Measurements from ENCODE around the gene YTHDF1.

Gene YTHDF1

DNA sequence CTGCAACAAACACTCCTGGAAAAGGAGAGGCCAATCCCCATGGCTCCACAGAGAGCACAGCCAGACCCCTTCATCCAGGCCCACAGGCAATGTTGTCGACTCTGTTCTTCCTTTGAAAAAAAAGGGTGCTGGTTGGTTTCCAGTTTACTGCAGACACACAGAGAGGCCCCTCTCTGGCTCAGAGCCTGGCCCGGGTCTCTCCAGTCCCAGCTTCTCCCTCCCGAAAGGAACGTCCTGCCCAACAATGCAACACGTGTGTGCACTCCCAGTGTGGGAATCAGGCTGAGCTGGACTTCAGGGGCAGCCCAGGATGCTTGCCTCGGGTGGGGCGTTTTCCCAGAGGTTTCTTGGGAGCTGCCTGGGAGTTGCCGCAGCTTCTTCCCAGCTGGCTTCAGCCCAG is 42.9 kb upstream of the YTHDF1 start:
- Histone ChIP-seq H2AFZ (ENCODE audit: low read depth, low read length) (no peak overlapping the region), H4K20me1 (ENCODE audit: insufficient read depth, low read length) (no peaks in the 10 kb centered on the region), H3K9me3 (ENCODE audit: insufficient read depth, low read length) (no peaks in the 10 kb centered on the region), H3K27me3 (ENCODE audit: low read depth, low read length) (no peaks in the 10 kb centered on the region), H3K36me3 (replicated peaks; ENCODE audit: low read depth, low read length) (no peaks in the 10 kb centered on the region), H3K4me3 (ENCODE audit: low read length) (no peak overlapping the region), H3K4me1 (ENCODE audit: low read length) (no peaks in the 10 kb centered on the region), H3K4me2 (ENCODE audit: low read length) (no peak overlapping the region), H3K27ac (ENCODE audit: low read length) (no peak overlapping the region), H3K9ac (ENCODE audit: low read length) (no peak overlapping the region), H3K79me2 (ENCODE audit: low read length) (no peaks in the 10 kb centered on the region)
- TF ChIP-seq, protein P1, sequence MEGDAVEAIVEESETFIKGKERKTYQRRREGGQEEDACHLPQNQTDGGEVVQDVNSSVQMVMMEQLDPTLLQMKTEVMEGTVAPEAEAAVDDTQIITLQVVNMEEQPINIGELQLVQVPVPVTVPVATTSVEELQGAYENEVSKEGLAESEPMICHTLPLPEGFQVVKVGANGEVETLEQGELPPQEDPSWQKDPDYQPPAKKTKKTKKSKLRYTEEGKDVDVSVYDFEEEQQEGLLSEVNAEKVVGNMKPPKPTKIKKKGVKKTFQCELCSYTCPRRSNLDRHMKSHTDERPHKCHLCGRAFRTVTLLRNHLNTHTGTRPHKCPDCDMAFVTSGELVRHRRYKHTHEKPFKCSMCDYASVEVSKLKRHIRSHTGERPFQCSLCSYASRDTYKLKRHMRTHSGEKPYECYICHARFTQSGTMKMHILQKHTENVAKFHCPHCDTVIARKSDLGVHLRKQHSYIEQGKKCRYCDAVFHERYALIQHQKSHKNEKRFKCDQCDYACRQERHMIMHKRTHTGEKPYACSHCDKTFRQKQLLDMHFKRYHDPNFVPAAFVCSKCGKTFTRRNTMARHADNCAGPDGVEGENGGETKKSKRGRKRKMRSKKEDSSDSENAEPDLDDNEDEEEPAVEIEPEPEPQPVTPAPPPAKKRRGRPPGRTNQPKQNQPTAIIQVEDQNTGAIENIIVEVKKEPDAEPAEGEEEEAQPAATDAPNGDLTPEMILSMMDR (IDR thresholded peaks at IDR 0.05; ENCODE audit: low read depth, low read length), result no peak

DNA sequence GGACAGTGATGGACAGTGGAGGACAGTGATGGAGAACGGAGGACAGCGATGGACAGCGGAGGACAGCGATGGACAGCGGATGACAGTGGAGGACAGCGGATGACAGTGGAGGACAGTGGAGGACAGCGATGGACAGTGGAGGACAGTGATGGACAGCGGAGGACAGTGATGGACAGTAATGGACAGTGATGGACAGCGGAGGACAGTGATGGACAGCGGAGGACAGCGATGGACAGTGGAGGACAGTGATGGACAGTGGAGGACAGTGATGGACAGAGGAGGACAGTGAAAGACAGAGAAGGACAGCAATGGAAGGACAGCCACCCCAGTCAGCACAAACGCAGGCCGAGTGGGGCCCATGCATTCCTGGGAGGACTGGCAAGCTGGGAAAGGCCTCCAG is 41.7 kb upstream of the YTHDF1 start:
- Histone ChIP-seq H4K20me1 (ENCODE audit: insufficient read depth, low read length) (no peaks in the 10 kb centered on the region), H3K36me3 (replicated peaks; ENCODE audit: low read depth, low read length) (no peaks in the 10 kb centered on the region), H3K9ac (ENCODE audit: low read length) (no peak overlapping the region), H2AFZ (ENCODE audit: low read depth, low read length) (no peak overlapping the region), H3K27me3 (ENCODE audit: low read depth, low read length) (no peaks in the 10 kb centered on the region), H3K4me1 (ENCODE audit: low read length) (no peaks in the 10 kb centered on the region), H3K4me3 (ENCODE audit: low read length) (no peak overlapping the region), H3K9me3 (ENCODE audit: insufficient read depth, low read length) (no peaks in the 10 kb centered on the region), H3K27ac (ENCODE audit: low read length) (no peak overlapping the region), H3K79me2 (ENCODE audit: low read length) (no peaks in the 10 kb centered on the region), H3K4me2 (ENCODE audit: low read length) (no peak overlapping the region)
- TF ChIP-seq, protein P1 (IDR thresholded peaks at IDR 0.05; ENCODE audit: low read depth, low read length), result no peak
- TF ChIP-seq EZH2phosphoT487 (IDR thresholded peaks at IDR 0.05; ENCODE audit: low read depth), result no peak

DNA sequence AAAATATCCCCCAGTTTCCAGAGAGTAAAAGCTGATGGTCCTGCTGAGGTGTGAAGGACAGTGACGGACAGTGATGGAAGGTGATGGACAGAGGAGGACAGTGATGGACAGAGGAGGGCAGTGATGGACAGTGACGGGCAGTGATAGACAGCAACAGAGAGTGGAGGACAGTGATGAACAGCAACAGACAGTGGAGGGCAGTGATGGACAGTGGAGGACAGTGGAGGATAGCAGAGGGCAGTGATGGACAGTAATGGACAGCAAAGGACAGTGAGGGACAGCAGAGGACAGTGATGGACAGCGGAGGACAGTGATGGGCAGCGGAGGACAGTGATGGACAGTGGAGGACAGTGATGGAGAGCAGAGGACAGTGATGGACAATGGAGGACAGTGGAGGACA is 41.0 kb upstream of the YTHDF1 start:
- H3K4me2 ChIP-seq (ENCODE audit: low read length), result no peak overlapping the region
- H4K20me1 ChIP-seq (ENCODE audit: insufficient read depth, low read length), result no peaks in the 10 kb centered on the region
- H3K9me3 ChIP-seq (ENCODE audit: insufficient read depth, low read length), result no peaks in the 10 kb centered on the region
- no peak overlapping the region for H3K4me3 ChIP-seq (ENCODE audit: low read length)
- no peak overlapping the region for H2AFZ ChIP-seq (ENCODE audit: low read depth, low read length)
- TF ChIP-seq EZH2phosphoT487 (IDR thresholded peaks at IDR 0.05; ENCODE audit: low read depth), result no peak
- TF ChIP-seq, protein P1 (IDR thresholded peaks at IDR 0.05; ENCODE audit: low read depth, low read length), result no peak
- H3K4me1 ChIP-seq (ENCODE audit: low read length), result no peaks in the 10 kb centered on the region
- H3K27me3 ChIP-seq (ENCODE audit: low read depth, low read length), result no peaks in the 10 kb centered on the region
- H3K79me2 ChIP-seq (ENCODE audit: low read length), result no peaks in the 10 kb centered on the region
- no peak overlapping the region for H3K27ac ChIP-seq (ENCODE audit: low read length)
- no peak overlapping the region for H3K9ac ChIP-seq (ENCODE audit: low read length)
- no peaks in the 10 kb centered on the region for H3K36me3 ChIP-seq (replicated peaks; ENCODE audit: low read depth, low read length)

DNA sequence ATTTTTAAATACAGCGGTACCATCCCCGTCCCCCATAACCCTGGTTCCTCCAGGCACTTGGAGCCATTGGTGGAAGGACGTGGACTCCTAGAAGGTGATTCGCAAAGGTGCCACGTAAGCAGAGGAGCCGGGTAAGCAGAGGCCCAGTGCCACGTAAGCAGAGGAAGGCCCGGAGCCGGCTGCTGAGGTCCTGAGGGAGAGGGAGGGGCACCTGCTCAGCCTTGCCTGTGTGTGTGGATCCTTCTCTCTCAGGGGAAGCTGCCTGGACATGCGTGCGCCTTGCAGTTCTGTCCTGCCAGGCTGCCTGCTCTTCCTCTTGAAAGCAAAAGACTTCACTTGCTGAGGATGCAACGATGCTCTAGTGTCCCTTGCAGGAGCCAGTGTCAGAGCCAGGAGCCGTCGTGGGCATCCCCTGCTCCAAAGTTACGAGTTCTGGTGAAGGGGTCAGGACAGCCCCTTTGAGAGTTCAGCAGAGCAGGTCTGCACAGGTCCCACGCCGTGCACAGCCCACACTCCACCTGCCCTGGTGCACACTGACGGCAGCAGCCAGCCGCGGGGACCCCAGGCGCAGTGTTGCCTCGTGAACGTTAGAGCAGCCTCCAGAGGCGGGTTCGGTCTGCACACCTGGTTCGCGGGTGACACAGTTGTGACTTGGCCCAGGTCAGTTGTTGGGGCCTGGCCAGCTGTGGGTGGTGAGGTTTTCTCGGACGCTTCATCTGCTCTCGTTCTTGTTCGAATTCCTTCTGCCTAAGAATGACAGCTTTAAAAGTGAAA is 40.2 kb upstream of the YTHDF1 start:
- H3K9me3 ChIP-seq (ENCODE audit: insufficient read depth, low read length), result no peaks in the 10 kb centered on the region
- H2AFZ ChIP-seq (ENCODE audit: low read depth, low read length), result no peak overlapping the region
- H3K36me3 ChIP-seq (replicated peaks; ENCODE audit: low read depth, low read length), result no peaks in the 10 kb centered on the region
- H3K27ac ChIP-seq (ENCODE audit: low read length), result no peak overlapping the region
- H3K27me3 ChIP-seq (ENCODE audit: low read depth, low read length), result no peaks in the 10 kb centered on the region
- no peaks in the 10 kb centered on the region for H3K79me2 ChIP-seq (ENCODE audit: low read length)
- H3K9ac ChIP-seq (ENCODE audit: low read length), result no peak overlapping the region
- H4K20me1 ChIP-seq (ENCODE audit: insufficient read depth, low read length), result no peaks in the 10 kb centered on the region
- TF ChIP-seq EZH2phosphoT487 (IDR thresholded peaks at IDR 0.05; ENCODE audit: low read depth), result no peak
- TF ChIP-seq, protein P1 (IDR thresholded peaks at IDR 0.05; ENCODE audit: low read depth, low read length), result no peak
- H3K4me2 ChIP-seq (ENCODE audit: low read length), result no peak overlapping the region
- H3K4me3 ChIP-seq (ENCODE audit: low read length), result no peak overlapping the region
- H3K4me1 ChIP-seq (ENCODE audit: low read length), result no peaks in the 10 kb centered on the region

All from OCI-LY3 (cell line).